HUES64 (cell line): ENCODE results near the gene TMEM176A.
"Not testable (repeated sequence)": the region's sequence is repeated elsewhere in the genome, so short reads cannot be mapped to it uniquely, and the experiment has no call there.

ENCODE experiments used
- H3K27ac ChIP-seq: 2 replicates; pipeline ENCODE4 v1.7.0; 2013; ENCODE audit warnings: low read depth, low read length, inconsistent platforms
- H3K27me3 ChIP-seq: 2 replicates; pipeline ENCODE4 v1.6.1; 2013; ENCODE audit warnings: mild to moderate bottlenecking, low read length; ENCODE audit not compliant: insufficient read depth
- H3K36me3 ChIP-seq: 2 replicates; pipeline ENCODE4 v1.6.1; 2013; ENCODE audit warnings: mild to moderate bottlenecking, low read length; ENCODE audit not compliant: insufficient read depth
- H3K4me1 ChIP-seq: 2 replicates; pipeline ENCODE4 v1.6.1; 2013; ENCODE audit warnings: mild to moderate bottlenecking, low read length, moderate library complexity; ENCODE audit not compliant: insufficient read depth
- H3K4me3 ChIP-seq: 2 replicates; pipeline ENCODE4 v1.5.1; 2013; ENCODE audit warnings: mild to moderate bottlenecking, low read length, moderate library complexity
- H3K9ac ChIP-seq: 2 replicates; pipeline ENCODE4 v1.6.1; 2013; ENCODE audit warnings: mild to moderate bottlenecking, low read depth, low read length
- H3K9me3 ChIP-seq: 2 replicates; pipeline ENCODE4 v1.6.1; 2013; ENCODE audit warnings: low read depth, low read length; ENCODE audit not compliant: insufficient read depth
- WGBS: fragments of 150-250, 120-280 bp; methylation state at CpG from one replicate; pipeline ENCODE4 v1.1.7; 2013; ENCODE audit warnings: missing lambda C conversion rate; 5-methylcytosine and 5-hydroxymethylcytosine counted together

Gene TMEM176A

DNA sequence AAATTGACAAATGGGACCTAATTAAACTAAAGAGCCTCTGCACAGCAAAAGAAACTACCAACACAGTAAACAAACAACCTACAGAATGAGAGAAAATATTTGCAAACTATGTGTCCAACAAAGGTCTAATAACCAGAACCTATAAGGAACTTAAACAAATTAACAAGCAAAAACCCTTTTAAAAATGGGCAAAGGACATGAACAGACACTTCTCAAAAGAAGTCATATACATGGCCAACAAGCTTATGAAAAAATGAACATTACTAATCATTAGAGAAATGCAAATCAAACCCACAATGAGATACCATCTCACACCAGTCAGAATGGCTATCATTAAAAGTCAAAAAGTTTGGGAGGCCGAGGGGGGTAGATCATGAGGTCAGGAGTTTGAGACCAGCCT lies 26.4 kb upstream of the TMEM176A start:
- not testable (repeated sequence) for H3K9ac ChIP-seq, H3K4me3 ChIP-seq, H3K36me3 ChIP-seq, H3K27ac ChIP-seq, H3K27me3 ChIP-seq, H3K4me1 ChIP-seq
- peaks cover 10% of the 10 kb centered on the region; the same call in 1 of the 2 replicates for H3K9me3 ChIP-seq
- no CpG with 5 or more reads among the region's 1 CpG for WGBS

DNA sequence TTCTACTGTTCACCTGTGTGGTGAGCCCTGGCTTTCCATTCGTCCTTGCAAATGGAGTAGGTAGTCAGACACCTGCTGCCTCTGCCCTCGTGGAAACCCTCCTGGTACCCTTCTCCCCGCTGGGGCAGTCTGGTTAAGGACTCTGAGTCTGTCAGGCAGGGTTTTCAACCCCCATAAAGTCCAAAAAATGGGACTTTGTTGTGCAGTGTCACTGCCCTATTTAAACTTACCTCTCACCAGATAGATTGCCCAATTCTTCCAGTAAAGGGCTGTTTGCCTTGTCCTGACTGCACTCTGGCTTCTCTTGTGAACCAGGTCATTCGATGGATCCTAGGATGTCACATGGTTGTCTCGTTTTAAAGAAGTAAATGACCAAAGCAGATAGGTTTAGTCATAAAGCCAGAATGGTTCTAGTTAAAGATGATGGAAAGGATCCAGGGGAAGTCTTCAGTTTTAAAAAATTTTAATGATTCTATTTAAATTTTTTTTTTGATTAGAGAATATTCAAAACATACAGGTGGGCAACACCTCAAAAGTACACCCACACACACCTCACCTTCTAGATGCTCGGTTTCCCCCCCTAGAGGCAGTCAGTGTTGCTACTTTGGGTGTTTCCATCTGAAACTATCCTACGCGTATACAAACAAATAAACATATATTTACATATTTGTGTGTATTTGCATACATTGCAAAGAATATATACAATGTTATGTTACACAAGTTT lies 22.4 kb upstream of the TMEM176A start:
- Histone ChIP-seq H3K27ac (no peak overlapping the region), H3K9me3 (peaks cover 5% of the 10 kb centered on the region; the same call in 1 of the 2 replicates), H3K27me3 (peaks cover 9% of the 10 kb centered on the region; the same call in 1 of the 2 replicates), H3K4me3 (no peak overlapping the region), H3K9ac (no peak overlapping the region), H3K36me3 (no peaks in the 10 kb centered on the region), H3K4me1 (no peaks in the 10 kb centered on the region)
- WGBS, result 54% methylated on average over 6 of the region's 8 CpGs

DNA sequence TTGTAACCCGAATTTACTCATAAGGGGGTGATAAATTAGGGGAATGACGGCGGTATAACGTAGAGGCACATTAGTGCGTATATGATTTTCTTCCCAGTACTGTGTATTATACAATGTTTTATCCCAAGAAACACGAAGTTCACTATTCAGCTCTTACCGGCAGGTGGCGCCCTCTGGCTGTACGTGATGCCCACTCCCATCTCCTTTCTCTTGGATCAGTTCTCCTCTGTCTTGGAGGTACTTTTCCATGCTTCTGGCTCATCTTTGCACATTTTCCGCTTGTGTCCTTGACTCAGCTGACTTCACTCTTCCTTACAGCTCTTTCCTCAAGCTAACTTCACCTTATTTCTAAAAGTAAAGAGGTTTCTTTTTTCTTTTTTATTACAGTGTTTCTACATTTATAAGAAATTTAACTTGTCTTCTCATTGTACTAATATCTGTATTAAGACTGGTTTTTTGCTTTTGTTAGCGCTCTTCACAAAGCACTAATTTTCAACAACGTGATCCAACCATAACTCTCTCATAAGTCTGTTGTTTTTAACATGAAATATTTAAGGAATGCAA lies 21.7 kb upstream of the TMEM176A start:
- Histone ChIP-seq H3K4me3 (no peak overlapping the region), H3K9me3 (0 out of 2 replicates have a peak, but pooled peaks cover 3% of the 10 kb centered on the region), H3K27me3 (peaks cover 9% of the 10 kb centered on the region; the same call in 1 of the 2 replicates), H3K9ac (no peak overlapping the region), H3K36me3 (no peaks in the 10 kb centered on the region), H3K4me1 (no peaks in the 10 kb centered on the region), H3K27ac (no peak overlapping the region)
- WGBS, result 7% methylated on average over 9 of the region's 12 CpGs

DNA sequence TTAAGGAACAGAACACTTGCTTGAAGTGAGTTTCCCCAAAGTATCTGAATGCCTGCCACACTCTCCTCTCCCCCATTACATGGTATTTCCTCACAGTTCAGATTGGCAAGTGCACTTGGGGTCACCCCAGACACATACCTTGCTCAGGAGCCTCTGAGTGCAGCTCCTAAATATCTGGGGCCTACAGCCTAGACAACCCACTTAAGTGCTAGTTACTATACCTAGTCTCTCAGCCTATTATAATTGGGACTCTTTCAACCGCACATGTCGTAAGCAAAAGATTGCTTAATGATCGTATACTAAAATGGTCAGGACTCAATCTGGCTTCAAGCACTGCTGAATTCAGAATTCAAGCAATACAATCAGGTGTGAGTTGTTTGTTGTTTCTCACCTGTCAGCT lies 20.3 kb upstream of the TMEM176A start:
- Histone ChIP-seq H3K4me3 (no peak overlapping the region), H3K4me1 (no peaks in the 10 kb centered on the region), H3K9ac (no peak overlapping the region), H3K9me3 (no peaks in the 10 kb centered on the region), H3K27me3 (peaks cover 15% of the 10 kb centered on the region; the same call in 1 of the 2 replicates), H3K36me3 (no peaks in the 10 kb centered on the region), H3K27ac (no peak overlapping the region)
- 65% methylated on average over 3 of the region's 3 CpGs for WGBS

DNA sequence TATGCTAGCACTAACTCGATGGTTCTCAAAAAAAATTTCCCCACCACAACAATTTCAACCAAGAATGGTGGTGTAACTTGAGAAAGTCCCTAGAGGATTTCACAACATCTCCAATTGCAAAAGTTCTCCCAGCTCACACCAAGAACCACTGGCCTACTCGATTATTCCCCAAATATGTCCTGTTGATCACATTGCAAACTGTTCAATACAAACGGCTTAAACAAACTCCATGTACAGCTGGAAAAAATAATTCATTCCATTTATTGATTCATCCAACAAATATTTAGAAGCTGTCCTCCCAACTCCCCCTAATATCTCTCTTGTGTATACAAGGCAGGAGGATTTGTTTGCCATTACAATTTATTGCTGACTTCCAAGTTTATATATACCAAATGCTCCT lies 19.5 kb upstream of the TMEM176A start:
- WGBS, result 55% methylated on average over 3 of the region's 3 CpGs
- H3K4me3 ChIP-seq, result no peak overlapping the region
- no peaks in the 10 kb centered on the region for H3K4me1 ChIP-seq
- peaks cover 13% of the 10 kb centered on the region; the same call in 1 of the 2 replicates for H3K27me3 ChIP-seq
- H3K9me3 ChIP-seq, result no peaks in the 10 kb centered on the region
- no peak overlapping the region for H3K27ac ChIP-seq
- H3K9ac ChIP-seq, result no peak overlapping the region
- no peaks in the 10 kb centered on the region for H3K36me3 ChIP-seq

DNA sequence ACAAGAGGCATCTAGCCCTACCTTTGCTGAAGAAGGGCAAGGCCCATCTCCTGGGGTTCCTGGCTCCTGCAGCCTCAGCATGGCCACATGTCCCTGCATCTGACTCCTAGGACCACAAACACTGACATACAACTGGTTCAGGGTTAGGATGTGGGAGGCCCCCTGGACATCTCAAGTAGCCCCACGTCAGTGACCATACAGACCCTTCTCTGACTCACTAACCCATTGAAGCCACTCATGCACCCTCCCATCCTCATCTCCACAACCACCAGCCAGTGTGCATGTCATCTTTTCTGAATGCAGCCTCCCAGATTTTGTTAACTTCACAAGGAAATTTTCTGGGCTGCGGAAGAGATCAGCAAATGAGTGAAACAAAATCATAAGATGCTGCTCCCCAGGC lies 18.6 kb upstream of the TMEM176A start:
- no peak overlapping the region for H3K4me3 ChIP-seq
- H3K4me1 ChIP-seq, result no peaks in the 10 kb centered on the region
- no peaks in the 10 kb centered on the region for H3K9me3 ChIP-seq
- H3K27me3 ChIP-seq, result peaks cover 13% of the 10 kb centered on the region; the same call in 1 of the 2 replicates
- H3K9ac ChIP-seq, result no peak overlapping the region
- no peaks in the 10 kb centered on the region for H3K36me3 ChIP-seq
- no peak overlapping the region for H3K27ac ChIP-seq
- WGBS, result 87% methylated on average over 2 of the region's 2 CpGs

DNA sequence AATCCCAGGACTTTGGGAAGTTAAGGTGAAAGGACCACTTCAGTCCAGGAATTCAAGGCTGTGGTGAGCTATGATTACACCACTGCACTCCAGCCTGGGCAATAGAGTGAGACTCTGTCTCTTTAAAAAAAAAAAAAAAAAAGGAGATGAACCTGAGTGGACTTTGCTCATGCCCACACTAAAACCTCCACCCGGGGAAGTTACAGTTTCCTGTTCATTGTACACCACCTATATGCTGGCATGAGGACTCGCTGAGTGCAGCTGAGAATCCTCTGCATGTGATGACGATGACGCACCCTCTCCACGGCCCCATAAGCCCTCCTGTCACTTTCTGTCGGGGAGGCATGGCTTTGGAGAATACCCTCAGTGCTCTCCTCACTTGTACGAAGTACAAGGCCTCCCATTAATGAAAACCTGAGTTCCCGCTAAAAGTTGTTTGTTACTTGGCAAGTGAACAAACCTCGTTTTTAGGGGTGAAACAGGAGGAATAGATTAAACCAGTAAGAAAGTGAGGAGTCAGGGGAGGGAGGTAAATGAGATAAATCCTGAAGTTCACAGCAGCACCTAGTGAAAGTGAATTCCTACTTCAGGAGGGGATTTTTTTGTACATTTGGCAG lies 16.3 kb upstream of the TMEM176A start:
- WGBS, result 88% methylated on average over 9 of the region's 9 CpGs
- Histone ChIP-seq H3K27ac (no peak overlapping the region), H3K27me3 (peaks cover 8% of the 10 kb centered on the region; the same call in 1 of the 2 replicates), H3K9ac (no peak overlapping the region), H3K4me1 (no peaks in the 10 kb centered on the region), H3K9me3 (no peaks in the 10 kb centered on the region), H3K36me3 (no peaks in the 10 kb centered on the region), H3K4me3 (no peak overlapping the region)

DNA sequence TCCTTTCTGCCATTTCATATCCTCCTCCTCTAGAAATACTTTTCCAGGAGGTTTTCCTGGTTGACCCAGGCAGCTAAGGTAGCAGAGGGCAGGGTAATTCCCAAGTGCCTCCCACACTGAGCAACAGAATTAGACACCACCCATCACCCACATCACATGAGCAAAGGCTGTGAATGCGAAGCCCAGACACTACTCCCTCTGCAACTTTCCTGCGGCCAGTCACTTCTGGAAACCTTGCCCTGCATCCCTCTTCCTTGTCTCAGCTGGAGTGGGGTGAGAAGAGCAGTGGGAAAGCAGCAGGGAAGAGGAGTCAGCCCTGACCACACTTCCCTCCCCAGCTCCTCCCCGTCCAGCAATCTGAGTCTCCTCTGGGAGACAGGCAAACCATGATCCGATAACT lies 15.6 kb upstream of the TMEM176A start:
- no peak overlapping the region for H3K27ac ChIP-seq
- H3K27me3 ChIP-seq, result peaks cover 11% of the 10 kb centered on the region; the same call in 1 of the 2 replicates
- WGBS, result 73% methylated on average over 4 of the region's 4 CpGs

DNA sequence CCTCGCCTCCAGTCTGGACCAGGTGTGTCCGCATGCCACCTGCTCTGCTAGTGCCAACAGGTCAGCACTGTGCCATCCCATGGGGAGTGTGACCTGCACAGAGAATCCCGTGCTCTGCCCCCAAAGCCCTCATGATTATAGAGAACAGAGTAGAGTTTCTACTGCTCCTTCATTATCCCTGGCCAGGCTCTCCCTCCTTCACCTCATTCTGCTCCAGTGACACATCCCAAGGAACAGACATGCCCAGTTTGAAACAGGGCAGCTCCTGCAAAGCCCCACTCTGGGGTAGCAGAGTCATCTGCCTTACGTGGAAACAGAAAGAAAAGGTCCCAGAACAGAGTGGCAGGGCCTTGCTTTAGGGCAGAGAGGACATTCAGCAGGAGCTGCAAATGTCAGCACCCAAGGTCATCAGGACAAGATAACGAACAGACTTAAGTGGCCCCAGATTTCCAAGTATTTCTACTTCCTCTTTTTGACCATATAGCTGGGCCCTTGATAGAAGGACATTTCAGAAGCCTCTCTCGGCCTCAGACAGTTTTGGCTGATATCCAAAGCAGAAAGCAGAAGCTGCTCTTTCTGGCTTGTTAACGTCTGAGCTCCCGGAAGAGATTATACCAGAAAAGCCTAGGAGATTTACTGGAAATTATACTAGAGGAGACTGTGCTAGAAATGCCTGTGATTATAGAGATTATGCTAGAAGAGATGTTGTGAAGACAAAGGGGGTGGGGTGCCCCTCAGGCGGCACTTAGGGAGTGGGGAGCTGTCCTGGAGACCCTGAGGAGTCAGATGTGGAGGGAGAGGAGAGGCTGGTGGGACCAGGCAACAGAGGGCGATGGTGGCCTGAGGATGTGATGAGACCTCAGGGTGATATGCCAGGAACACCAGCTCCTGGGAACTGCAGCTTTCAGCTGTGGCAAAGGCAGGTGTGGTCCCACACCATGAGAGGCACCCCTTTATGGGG lies 13.0 kb upstream of the TMEM176A start:
- no peak overlapping the region for H3K27ac ChIP-seq
- no peaks in the 10 kb centered on the region for H3K9me3 ChIP-seq
- H3K36me3 ChIP-seq, result no peaks in the 10 kb centered on the region
- H3K4me1 ChIP-seq, result no peaks in the 10 kb centered on the region
- no peak overlapping the region for H3K4me3 ChIP-seq
- no peak overlapping the region for H3K9ac ChIP-seq
- WGBS, result 85% methylated on average over 10 of the region's 10 CpGs
- H3K27me3 ChIP-seq, result peaks cover 8% of the 10 kb centered on the region; the same call in 1 of the 2 replicates

More for the DNA sequence above, 15.6 kb upstream of the TMEM176A start:
- no peak overlapping the region for H3K9ac ChIP-seq
- H3K4me1 ChIP-seq, result no peaks in the 10 kb centered on the region
- no peak overlapping the region for H3K4me3 ChIP-seq
- no peaks in the 10 kb centered on the region for H3K9me3 ChIP-seq
- H3K36me3 ChIP-seq, result no peaks in the 10 kb centered on the region

DNA sequence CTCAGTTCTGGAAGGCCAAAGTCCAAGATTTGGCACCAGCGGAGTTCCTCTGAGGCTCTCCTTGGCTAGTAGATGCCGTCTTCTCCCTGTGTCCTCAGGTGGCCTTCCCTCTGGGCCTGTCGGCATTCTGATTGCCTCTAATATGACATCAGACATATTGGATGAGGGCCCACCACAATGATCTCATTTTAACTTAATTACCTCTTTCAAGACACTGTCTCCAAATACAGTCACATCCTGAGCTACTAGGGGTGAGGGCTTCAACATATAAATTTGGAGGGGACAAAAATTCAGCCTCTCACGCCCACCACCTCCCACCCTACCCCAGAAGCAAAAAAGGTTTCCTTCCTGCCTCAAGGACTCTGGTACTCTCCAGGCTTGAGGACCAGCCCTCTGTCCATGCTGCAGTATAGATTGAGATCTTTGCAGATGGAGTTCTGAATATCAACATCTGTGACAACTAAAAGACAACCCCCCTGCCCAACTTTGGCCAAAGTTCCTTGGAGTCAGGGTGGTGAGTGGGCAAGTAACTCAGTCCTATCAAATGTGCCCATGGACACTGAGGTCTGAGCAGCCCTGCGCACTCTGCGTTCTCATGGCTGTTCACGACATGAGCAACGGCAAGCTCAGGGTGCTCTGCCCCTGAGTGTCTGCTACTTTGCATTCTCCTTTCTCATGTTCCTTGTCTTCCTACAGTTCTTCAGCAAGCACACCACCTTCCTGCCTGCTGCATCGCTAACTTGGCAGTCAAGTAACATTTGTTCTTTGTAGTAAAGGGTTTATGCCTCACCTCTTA lies 11.9 kb upstream of the TMEM176A start:
- peaks cover 16% of the 10 kb centered on the region; the same call in 1 of the 2 replicates for H3K27me3 ChIP-seq
- H3K4me3 ChIP-seq, result no peak overlapping the region
- no peak overlapping the region for H3K27ac ChIP-seq
- no peaks in the 10 kb centered on the region for H3K9me3 ChIP-seq
- no peaks in the 10 kb centered on the region for H3K4me1 ChIP-seq
- 73% methylated on average over 9 of the region's 9 CpGs for WGBS
- H3K36me3 ChIP-seq, result no peaks in the 10 kb centered on the region
- no peak overlapping the region for H3K9ac ChIP-seq
